HG03097 (cell line): ENCODE results near the gene GATB.

Experiments
- ATAC-seq: cut with Tn5 transposase; IDR thresholded peaks from one replicate; pipeline ENCODE4 v1.9.1; 2021; ENCODE audit not compliant: unreplicated experiment, low FRiP score

Gene GATB, protein sequence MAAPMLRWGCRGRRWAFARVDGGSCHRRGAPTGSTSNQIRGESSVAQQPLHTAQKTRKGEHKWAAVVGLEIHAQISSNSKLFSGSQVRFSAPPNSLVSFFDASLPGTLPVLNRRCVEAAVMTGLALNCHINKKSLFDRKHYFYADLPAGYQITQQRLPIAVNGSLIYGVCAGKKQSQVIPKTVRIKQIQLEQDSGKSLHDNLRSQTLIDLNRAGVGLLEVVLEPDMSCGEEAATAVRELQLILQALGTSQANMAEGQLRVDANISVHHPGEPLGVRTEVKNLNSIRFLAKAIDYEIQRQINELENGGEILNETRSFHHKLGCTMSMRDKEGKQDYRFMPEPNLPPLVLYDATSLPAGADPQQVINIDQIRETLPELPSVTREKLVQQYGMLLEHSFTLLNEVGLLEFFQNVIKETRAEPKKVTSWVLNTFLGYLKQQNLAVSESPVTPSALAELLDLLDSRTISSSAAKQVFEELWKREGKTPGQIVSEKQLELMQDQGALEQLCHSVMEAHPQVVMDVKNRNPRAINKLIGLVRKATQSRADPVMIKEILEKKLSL

DNA sequence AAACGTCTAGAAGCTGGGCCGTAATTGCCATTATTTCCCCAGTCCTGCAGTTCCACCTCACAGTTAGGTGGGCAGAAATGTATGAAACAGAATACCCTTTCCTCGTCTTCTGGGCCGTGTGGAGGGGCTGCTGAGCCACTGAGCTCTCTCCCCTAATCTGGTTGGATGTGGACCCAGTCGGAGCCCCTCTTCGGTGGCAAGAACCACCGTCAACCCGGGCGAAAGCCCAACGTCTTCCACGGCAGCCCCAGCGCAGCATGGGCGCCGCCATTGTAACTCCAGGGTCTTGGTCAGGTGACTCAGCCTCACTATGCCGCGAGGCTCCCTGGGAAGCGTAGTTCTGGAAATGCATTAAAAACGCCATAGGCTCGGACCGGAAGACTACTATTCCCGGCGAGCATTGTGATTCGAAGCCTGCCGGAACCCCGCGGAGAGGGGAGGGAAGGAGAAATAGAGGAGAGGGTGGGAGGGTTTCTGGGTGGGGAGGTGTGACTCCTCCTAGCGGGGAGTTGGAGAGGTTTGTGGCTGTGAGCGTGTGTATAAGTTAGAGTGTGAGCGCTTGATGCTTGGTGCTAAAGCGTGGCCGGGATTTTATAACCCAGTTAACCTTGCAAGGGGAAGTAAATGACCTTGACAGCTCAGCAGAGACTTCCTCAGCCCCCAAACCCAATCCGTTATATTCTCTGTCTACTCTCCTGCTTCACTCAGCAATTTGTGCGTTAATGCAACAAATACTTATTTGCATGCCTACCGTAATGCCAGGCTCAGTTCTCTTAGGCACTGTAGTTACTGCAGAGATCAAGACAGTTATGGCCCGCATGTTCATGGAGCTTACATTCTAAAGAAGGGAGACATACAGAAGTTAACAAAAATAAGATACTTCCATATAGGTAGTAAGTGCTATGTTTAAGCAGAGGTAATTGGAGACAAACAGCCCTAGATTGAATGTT is at the start of gene GATB:
GATB (minus strand) TSS at position 296 of the 950 bp plus-strand sequence; CDS start at position 271, 25 bp downstream.
- ATAC-seq = peak; percentile 99

DNA sequence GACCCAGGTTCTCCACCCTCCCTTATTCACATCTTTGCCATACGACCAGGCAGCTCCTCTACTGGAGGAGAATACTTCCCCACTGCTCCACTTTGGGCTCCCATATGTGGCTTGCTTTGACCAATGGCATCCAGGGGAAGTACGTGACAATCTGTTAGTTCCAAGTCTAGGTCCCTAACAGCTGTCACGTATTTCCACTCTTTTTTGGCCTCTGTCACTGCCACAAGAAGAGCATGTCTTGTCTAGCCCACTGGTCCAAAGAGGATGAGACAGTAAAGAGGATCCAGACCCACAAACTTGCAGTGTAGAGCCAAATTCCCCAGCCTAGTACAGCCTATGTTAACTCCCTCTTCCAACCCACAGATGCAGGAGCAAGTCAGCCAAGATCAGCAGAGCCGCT is 49.7 kb upstream of the GATB start:
- ATAC-seq = no peak

DNA sequence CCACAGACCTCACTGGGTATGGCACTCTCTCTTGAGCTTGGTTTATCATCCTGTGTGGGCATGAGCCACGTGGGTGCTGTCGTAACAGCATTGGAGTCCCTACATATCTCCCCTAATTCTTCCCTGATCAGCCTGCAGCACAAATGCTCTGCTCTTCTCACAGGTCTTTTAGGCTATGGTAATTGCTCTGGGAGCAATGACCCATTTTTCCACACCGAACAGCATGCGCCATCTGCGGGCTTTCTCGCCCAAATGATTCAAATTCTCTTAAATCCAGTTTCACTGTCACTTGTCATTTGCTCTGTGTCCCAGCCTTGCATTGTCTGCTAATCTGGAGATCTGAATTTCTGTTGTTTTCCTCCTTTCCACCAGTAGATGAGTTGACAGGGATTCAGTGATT is 48.9 kb upstream of the GATB start:
- ATAC-seq = no peak

DNA sequence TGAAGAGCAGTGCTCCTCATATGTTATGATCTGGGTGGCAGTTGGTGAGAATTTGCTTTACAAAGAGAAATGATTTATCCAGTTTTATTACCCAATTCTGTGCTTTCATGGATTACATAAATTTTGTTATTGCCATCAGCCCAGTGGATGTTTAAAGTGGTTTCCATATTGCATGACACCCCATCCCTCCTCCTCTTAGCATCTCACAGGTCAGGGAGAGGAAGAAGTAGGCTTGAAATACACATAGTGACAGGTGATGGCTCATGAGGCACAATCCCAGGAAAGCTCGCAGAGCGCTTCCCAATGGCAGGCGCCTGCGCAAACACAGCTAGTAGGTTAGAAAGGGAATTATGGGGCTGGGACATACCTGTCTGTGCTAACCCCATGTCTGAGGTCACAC is 47.7 kb upstream of the GATB start:
- ATAC-seq = no peak

DNA sequence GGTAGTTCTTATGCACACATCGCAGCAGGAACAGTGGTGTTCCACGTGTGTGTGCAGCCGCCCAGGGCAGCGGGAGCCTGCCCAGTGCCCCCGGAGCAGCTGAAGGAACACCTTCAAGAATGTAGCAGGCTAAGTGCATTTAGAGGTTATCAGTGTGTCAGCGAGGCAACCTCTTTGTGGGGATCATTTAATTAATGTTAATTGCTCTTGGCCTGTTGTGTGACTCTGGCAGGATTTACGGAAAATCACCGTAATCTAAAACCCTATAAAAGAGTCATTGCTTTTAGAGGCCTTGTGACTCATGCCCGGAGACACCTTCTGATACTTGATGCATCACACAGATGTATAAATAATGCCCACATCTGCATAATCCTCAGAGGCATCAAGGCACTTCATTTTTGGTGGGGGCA is 47.3 kb upstream of the GATB start:
- no peak for ATAC-seq

DNA sequence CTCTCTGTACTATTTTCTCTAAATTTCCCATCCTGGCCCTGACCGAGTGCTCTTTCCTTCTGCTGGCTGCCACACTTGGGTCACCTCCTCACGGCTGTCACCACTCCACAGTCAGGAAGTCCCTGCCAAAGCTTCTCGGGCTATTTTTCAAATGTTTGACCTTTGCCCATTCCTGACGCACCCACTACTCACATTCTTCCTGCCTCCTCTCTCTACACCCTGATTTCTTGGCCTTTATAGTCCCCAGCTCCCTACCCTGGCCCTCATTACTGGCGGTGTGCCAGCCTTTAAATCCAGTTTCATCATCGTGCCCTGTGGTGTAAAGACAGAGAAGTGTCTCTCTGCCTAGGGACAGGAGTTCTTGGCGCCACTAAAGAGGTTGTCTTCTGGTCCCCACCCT is 46.4 kb upstream of the GATB start:
- no peak for ATAC-seq

DNA sequence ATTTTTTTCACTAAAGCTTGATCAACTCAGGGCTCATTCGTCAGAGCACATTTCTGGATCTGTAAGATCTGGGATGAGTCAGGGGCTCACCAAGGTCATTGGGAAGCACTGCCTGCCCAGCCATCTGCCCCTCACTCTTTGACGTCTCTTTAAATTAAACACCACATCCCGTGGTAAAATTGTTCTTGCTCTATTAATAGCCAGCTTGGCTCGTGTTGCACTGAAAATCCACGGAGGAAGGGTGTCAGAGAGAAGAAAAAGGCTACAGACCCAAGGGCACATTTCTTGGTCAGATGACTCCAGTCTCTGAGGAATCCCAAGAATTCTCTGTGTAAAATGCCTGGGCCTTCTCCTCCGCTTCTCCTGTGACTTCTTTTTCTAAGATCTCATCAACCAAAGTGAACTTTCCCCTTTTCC is 45.7 kb upstream of the GATB start:
- no peak for ATAC-seq

DNA sequence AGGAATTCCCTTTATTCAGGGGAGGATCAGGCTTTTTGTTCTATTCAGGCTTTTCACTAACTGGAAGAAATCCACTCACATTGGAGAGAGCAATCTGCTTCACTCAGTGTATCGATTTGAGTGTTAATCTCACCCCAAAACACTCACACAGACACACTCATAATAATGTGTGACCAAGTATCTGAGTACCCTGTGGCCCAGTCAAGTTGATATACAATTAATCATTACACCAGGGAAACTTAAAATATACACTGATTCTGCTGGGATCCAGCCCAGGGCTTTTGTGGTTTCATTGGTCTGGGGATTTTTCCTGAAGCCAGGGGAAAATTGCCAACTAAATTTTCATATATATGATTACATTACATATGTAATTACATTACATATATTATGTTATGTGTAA is 44.0 kb upstream of the GATB start:
- no peak for ATAC-seq

DNA sequence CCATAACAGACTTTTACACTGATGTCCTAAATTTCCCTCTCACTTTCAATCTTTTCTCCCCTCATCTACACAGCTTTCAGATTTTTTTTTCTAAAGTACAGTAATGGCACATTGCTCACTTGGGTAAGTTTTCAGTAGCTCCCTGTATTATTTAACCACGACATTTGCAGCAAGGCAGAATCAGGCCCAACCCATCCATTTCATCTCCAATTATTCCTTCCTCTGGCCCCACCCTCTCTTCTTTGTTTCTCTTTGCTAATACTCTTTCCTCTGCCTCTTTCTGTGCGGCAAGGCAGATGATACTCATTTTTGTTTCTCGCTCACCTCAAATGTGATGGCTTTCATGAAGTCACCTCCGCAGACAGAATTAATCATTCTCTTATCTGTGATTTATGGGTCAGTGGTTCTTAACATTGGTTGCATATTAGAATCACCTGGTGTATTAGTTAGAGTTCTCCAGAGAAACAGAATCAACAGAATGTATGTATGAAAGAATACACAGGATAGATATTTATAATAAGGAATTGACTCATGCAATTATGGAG is 43.4 kb upstream of the GATB start:
- ATAC-seq = no peak

DNA sequence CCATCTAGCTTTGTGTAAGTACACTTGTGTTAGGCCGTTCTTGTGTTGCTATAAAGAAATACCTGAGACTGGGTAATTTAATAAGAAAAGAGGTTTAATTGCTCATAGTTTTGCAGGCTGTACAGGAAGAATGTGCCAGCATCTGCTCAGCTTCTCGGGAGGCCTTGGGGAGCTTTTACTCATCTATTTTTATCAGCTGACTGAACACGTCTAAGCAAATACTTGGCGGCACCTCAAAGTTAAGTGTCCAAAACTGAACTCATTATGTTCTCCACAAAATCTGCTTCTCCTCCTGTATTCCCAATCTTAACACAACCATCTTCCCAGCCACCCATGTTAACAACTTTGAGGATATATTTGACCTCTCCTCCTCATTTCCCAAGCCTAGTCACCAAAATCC is 42.4 kb upstream of the GATB start:
- no peak for ATAC-seq

DNA sequence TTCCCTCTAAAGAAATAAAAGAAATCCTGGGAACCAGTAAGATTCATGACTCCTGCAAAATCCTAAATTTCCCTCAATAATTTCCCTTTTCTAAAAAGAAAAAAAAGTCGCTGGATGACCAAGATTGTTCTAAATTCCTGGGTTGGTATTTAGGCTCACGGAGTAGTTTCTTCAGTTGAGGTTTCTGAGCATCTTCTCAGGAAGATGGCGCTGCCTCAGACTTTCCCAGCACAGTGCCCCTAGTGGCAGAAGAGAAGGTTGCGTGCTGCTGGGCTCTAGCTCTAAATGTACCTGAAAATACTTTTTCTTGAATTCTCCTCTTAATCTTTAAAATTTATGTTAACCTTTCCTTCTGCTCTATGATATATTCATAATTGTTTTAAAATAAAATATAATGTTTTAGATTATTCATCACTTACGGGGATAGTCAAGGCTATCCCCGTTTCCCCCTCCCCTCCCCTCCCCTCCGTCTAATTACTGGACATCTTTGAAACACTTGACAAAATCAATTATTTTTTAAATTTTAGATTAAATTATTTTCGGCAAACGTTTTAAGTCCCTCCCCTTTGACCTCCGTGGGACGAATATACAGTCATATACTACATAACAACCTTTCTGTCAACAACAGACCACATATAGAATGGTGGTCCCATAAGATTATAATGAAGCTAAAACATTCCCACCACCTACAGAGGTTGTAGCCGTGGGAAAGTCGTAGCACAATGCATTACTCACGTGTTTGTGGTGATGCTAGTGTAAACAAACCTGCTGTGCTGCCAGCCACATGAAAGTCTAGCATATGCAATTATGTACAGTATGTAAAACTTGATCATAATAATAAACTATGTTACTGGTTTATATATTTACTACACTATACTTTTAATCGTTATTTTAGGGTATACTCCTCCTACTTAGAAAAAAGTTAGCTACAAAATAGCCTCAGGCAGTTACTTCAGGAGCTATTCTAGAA is 41.0 kb upstream of the GATB start:
- no peak for ATAC-seq

DNA sequence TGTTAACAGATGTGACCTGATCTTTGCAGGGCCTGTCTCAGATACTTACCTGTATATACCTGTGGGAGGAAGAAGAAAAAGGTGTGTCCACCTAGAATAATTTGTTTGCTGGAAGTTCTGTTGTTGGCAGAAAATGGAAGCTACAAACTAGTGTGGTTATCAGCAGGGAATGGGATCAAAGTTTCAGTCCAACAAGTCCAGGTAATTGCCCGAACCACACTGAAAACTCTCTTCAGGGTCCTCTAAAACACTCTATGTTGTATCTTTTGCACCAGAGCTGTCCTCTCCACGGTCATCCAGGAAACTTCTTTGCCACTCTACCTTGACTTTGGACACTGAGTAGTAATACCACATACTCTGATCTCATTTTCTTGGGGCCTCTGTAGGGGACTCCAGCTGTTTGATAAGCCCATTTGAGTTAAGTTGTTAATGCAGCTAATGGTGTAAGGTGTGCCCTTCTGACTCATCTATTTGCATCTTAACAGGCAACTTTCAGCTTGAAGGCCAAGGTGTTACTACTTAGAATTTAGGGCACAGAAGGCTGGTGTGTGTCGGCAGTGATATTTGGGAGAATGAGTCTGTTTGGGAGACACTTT is 38.7 kb upstream of the GATB start:
- no peak for ATAC-seq

DNA sequence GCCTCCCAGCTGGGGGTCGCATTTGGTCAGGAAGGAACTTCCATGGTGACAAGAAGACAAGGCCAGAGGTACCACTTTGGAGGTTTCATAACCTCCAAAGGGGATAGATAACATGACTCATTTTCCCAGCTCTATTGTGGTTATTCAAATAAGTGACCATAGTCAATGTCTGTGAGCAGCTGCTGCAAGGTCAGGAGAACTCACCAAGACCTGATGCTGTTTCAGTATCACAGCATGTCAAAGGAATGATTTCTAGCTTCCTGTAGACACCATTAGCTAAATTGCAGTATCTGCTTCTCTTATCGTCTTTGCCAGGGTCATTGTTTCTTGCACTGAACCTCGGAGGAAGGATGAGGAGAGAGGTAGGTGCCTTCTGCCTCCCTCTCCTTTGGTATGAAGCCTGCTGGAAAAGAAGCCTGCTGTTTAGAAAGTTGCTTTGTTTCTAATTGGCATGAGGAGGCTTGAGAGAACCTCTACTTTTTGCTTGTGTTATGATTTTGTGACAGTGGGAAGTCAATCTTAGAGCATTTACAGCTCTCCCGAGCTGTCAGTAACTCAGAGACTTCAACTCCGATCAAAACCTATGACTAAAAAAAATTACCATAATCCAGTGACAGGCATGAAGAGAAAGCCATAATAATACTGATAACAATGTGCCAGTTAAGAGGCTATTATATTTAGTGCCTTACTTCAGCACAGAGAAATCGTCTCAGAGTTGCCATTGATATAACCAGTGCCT is 38.0 kb upstream of the GATB start:
- peak; percentile 81 for ATAC-seq

DNA sequence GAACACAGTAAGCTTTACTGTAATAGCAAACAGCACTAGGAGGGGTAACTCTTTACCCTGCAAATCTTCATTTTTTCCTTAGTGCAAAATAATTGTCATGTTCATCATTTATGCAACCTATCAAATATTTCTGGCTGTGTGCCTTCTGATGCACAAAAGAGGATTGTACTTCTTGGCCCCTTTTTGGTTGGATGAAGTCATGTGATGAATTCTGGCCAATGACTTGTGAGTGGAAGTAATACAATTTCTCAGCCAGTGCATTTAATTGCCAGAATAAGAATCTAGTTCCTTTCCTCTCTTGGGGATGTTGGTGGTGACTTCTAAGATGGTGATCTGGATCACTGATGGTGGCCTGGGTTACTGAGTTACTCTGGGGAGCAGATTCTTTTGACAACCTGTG is 37.0 kb upstream of the GATB start:
- ATAC-seq = no peak

DNA sequence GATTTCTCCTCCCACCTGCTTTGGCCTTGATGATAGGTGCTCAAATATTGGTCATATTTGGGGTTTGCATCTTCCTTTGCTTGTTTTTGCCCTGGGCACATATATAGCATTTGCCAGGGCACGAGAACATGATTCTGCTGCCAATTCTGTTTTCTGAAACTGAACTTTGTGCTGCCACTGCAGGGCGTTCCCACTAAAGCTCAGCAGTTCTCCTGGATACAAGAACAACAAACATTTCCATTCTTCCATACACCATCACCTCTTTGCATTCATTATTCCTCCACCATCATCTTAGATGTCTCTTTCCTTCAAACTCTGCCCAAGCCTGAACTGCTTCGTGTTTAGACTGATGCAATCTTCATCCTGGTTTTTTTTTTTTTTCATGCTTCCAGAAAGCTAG is 36.3 kb upstream of the GATB start:
- ATAC-seq = no peak

DNA sequence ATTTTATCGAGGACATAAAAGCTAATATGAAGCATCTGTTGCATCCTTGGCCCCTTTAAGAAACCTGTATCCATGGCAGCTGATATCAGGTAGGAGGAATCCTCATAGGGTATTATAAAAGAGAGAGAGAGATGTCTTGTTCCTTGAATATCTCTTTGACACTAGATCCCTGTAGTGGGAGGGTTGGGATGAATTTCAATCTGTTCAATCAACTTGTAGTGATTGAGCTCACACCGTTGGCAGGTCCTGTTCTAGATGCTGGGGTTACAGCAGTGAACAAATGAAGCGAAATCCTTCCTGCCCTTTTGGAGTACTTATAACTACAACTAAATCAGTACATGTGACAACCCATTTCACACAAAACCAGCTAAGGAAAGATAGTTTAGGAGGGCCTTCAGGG is 35.3 kb upstream of the GATB start:
- ATAC-seq = no peak

DNA sequence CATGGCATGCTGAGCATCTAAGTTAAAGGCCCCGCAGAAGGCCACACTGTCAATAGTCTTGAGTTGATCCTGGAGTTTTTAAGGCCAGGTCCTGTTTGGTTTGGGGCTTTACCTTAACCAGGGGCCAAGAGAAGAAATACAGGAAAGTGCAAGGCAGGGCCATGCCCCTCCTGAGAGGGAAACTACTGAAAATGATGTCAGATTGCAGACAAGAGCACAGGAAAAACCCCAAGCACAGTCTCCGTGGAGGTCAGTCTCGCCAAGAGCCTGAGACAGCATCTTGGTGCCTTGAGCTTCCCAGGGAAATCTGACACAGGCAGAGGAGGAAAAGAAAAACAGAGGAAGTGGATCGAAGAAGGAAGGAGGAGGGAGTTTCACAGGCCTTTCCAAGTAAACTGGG is 32.2 kb upstream of the GATB start:
- no peak for ATAC-seq

DNA sequence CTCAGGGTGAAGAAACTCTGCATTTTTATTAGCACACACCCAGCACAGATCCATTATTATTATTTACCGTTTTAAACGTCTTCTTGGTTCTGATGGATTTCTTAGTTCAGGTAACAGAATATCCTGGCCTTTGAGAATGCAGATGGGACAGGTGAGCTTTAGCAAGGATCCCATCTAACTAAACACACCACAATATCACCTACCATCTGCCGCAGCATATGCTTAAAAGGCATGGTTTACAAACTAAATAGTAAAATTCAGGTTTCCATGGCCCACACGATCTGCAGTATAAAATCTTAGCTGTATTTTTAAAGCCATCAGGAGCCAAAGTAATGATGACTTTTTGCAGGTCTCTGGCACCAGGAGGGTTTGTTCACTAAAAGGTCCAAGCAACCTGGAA is 31.7 kb upstream of the GATB start:
- ATAC-seq = no peak

DNA sequence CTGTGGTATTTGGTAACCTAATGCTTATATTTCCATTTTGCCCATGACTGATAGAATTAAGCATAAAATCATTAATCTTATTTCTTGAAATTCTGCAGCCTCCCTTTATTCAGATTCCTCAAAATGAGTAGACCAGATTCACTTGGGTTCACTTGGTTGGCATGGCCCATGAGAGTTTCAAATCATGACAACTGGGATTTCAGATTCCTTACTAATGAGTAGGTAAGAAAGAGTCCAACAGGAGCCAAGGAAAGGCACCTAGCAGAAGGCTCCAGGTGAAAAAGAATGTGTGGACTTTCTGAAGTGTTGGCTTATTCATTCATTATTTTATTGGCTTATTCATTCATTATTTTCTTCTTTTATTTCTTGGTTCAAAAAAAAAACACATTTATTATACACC is 27.2 kb upstream of the GATB start:
- no peak for ATAC-seq
